ENCODE measurements around the gene ATP4B. TPM values are rescaled to one million over a fixed set of nuclear protein-coding genes. Genes with fewer than 3 reads are reported as not detected.

ATP4B gene
- total RNA-seq, 1 donor from 2014 or later: not detected

DNA sequence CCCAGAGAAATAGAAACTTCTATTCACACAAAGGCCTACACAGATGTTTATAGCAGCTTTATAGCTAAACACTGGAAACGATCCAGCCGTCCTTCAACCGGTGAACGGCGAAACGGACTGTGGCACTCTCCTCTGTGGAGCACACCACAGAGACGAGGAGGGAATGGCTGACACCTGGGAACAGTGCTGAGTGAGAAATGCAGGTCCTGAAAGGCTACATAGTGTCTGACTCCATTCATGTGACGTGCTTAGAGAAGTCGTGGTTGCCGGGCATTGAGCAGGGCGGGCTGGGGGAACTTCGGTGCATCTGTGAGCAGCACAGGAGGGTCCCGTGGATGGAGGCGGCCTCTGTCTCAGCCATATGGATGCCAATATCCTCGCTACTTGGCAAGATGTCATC is 5.9 kb upstream of the ATP4B start:
- Mint-ChIP-seq H3K27ac (no peak overlapping the region), H3K27me3 (ENCODE audit: insufficient read depth, low read depth) (peaks cover 7% of the 10 kb centered on the region), H3K36me3 (no peaks in the 10 kb centered on the region), H3K4me3 (no peak overlapping the region), H3K9me3 (peaks cover 6% of the 10 kb centered on the region), H3K4me1 (peaks cover 7% of the 10 kb centered on the region)
- Histone ChIP-seq H3K27me3 (no peaks in the 10 kb centered on the region), H3K79me2 (ENCODE audit: low read depth) (no peaks in the 10 kb centered on the region), H3F3A (ENCODE audit: low read depth) (no peaks in the 10 kb centered on the region), H3K4me3 (no peak overlapping the region), H3K4me2 (no peak overlapping the region), H3K9ac (no peak overlapping the region), H2AFZ (replicated peaks) (no peak overlapping the region), H3K36me3 (no peaks in the 10 kb centered on the region), H3K9me3 (ENCODE audit: low read depth) (peaks cover 7% of the 10 kb centered on the region), H4K20me1 (ENCODE audit: low read depth) (no peaks in the 10 kb centered on the region), H3K4me1 (no peaks in the 10 kb centered on the region), H3K27ac (no peak overlapping the region)
- DNase-seq (ENCODE audit: low spot score): no peak
- TF ChIP-seq EZH2 (IDR thresholded peaks at IDR 0.05) (no peak), EZH2phosphoT487 (IDR thresholded peaks at IDR 0.05) (no peak)
- TF ChIP-seq, protein P1, sequence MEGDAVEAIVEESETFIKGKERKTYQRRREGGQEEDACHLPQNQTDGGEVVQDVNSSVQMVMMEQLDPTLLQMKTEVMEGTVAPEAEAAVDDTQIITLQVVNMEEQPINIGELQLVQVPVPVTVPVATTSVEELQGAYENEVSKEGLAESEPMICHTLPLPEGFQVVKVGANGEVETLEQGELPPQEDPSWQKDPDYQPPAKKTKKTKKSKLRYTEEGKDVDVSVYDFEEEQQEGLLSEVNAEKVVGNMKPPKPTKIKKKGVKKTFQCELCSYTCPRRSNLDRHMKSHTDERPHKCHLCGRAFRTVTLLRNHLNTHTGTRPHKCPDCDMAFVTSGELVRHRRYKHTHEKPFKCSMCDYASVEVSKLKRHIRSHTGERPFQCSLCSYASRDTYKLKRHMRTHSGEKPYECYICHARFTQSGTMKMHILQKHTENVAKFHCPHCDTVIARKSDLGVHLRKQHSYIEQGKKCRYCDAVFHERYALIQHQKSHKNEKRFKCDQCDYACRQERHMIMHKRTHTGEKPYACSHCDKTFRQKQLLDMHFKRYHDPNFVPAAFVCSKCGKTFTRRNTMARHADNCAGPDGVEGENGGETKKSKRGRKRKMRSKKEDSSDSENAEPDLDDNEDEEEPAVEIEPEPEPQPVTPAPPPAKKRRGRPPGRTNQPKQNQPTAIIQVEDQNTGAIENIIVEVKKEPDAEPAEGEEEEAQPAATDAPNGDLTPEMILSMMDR (IDR thresholded peaks at IDR 0.05): no peak

DNA sequence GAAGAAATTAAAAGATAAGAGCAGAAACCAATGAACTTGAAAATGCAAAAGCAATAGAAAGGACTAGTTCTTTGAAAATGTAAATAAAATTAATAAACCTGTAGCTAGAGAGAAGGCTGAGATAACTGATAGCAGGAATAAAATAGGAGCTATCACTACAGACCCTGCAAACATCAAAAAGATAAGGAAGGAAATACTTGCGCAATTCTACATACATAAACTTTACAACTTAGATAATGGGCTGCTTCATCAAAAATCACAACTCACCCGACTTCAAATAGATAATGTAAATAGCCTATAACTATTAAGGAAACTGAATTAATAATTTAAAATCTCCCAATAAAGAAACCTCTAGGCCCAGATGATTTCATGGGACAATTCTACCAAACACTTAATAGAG is 3.5 kb upstream of the ATP4B start:
- TF ChIP-seq, protein P1 (IDR thresholded peaks at IDR 0.05): no peak
- TF ChIP-seq EZH2 (IDR thresholded peaks at IDR 0.05) (no peak), EZH2phosphoT487 (IDR thresholded peaks at IDR 0.05) (no peak)
- Histone ChIP-seq H3K27ac (no peak overlapping the region), H3K79me2 (ENCODE audit: low read depth) (no peaks in the 10 kb centered on the region), H4K20me1 (ENCODE audit: low read depth) (no peaks in the 10 kb centered on the region), H3K36me3 (no peaks in the 10 kb centered on the region), H3K9me3 (ENCODE audit: low read depth) (peaks cover 7% of the 10 kb centered on the region), H3K9ac (no peak overlapping the region), H3F3A (ENCODE audit: low read depth) (no peaks in the 10 kb centered on the region), H3K4me1 (no peaks in the 10 kb centered on the region), H3K4me2 (no peak overlapping the region), H3K27me3 (no peaks in the 10 kb centered on the region), H3K4me3 (no peak overlapping the region), H2AFZ (replicated peaks) (no peak overlapping the region)
- no peak overlapping the region for H3K4me3 Mint-ChIP-seq
- H3K27me3 Mint-ChIP-seq (ENCODE audit: insufficient read depth, low read depth): peaks cover 3% of the 10 kb centered on the region
- no peak for DNase-seq (ENCODE audit: low spot score)
- H3K27ac Mint-ChIP-seq: no peak overlapping the region
- peaks cover 4% of the 10 kb centered on the region for H3K4me1 Mint-ChIP-seq
- H3K9me3 Mint-ChIP-seq: peaks cover 6% of the 10 kb centered on the region
- H3K36me3 Mint-ChIP-seq: no peaks in the 10 kb centered on the region

DNA sequence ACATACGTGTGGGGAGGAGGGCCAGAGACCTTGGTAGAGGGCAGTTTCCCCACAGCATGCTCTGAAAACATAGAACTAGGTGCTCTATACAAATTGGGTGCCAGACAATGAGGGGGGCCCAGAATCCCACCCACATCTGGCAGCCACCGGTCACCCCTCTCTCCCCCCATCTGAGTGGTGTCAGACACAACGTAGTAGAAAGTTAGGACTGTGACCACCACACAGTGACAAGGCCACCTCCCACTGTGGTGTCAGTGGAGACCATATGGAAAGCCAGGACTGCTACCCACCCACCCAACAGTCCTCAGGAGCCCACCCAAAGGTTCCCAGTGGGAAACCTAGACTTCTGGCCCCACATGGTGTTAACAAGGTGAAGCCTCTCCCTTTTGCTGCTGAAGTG is 2.1 kb upstream of the ATP4B start:
- Histone ChIP-seq H3K36me3 (no peaks in the 10 kb centered on the region), H3K4me1 (no peaks in the 10 kb centered on the region), H3K27ac (no peak overlapping the region), H4K20me1 (ENCODE audit: low read depth) (no peaks in the 10 kb centered on the region), H3K4me3 (no peak overlapping the region), H3K4me2 (no peak overlapping the region), H3K9ac (no peak overlapping the region), H3K27me3 (no peaks in the 10 kb centered on the region), H3K9me3 (ENCODE audit: low read depth) (peaks cover 7% of the 10 kb centered on the region), H3F3A (ENCODE audit: low read depth) (no peaks in the 10 kb centered on the region), H3K79me2 (ENCODE audit: low read depth) (no peaks in the 10 kb centered on the region), H2AFZ (replicated peaks) (no peak overlapping the region)
- Mint-ChIP-seq H3K9me3 (peaks cover 6% of the 10 kb centered on the region), H3K4me3 (no peak overlapping the region), H3K27me3 (ENCODE audit: insufficient read depth, low read depth) (peaks cover 4% of the 10 kb centered on the region), H3K36me3 (no peaks in the 10 kb centered on the region), H3K27ac (no peak overlapping the region), H3K4me1 (peaks cover 11% of the 10 kb centered on the region)
- DNase-seq (ENCODE audit: low spot score): no peak
- TF ChIP-seq, protein P1 (IDR thresholded peaks at IDR 0.05): no peak
- TF ChIP-seq EZH2phosphoT487 (IDR thresholded peaks at IDR 0.05): no peak
- TF ChIP-seq EZH2 (IDR thresholded peaks at IDR 0.05): no peak
